ENCODE measurements around the gene PLB1. TPM values are rescaled to one million over a fixed set of nuclear protein-coding genes. Genes with fewer than 3 reads are reported as not detected.

PLB1 gene
- polyA plus RNA-seq, 1 donor = 3.2 TPM

DNA sequence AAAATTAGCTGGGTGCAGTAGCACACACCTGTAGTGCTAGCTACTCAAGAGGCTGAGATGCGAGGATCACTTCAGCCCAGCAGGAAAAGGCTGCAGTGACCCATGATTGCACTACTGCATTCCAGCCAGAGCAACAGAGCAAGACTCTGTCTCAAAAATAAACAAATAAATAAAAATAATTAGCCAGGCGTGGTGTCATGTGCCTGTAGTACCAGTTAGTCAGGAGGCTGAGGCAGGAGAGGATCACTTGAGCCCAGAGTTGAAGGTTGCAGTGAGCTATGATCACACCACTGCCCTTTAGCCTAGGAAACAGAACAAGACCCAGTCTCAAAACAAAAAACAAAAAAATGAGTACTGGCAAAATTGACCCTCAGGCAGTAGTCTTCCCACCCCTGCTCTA, 193.9 kb downstream of the PLB1 start:
- H3K4me3 ChIP-seq (ENCODE audit: low read length) = no peak overlapping the region
- H3K4me1 ChIP-seq (ENCODE audit: control insufficient read depth, insufficient read depth, low read length) = peaks cover 10% of the 10 kb centered on the region
- no peak for DNase-seq
- H3K9me3 ChIP-seq (ENCODE audit: control insufficient read depth, low read depth, low read length) = no peaks in the 10 kb centered on the region
- no CpG with 5 or more reads among the region's 2 CpGs for WGBS (ENCODE audit: insufficient coverage, low lambda C conversion rate)
- no peak overlapping the region for H3K27ac ChIP-seq (ENCODE audit: low read length)
- no peaks in the 10 kb centered on the region for H3K27me3 ChIP-seq (ENCODE audit: control insufficient read depth, insufficient read depth, low read length)
- no peaks in the 10 kb centered on the region for H3K36me3 ChIP-seq (ENCODE audit: control insufficient read depth, insufficient read depth, low read length)

DNA sequence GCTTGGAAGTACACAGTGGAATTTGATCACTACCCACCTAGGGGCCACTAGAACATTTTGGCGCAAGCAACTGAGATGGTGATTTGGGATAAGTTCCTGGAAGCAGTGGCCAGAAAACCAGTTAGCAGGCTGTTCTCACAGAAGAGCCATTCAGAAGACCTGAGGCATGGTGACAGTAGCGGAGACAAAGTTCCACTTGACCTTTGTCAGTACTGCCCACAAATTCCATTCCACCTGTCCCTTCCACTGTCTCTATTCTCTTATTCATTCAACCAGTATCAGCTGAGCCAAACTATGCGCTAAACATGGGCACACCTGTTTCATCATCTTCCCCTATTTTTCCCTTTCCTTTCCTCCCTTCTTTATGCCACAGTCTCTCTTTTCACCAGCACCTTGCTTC, 196.6 kb downstream of the PLB1 start:
- Histone ChIP-seq H3K4me3 (ENCODE audit: low read length) (no peak overlapping the region), H3K9me3 (ENCODE audit: control insufficient read depth, low read depth, low read length) (no peaks in the 10 kb centered on the region), H3K27ac (ENCODE audit: low read length) (no peak overlapping the region), H3K4me1 (ENCODE audit: control insufficient read depth, insufficient read depth, low read length) (peaks cover 10% of the 10 kb centered on the region), H3K36me3 (ENCODE audit: control insufficient read depth, insufficient read depth, low read length) (no peaks in the 10 kb centered on the region), H3K27me3 (ENCODE audit: control insufficient read depth, insufficient read depth, low read length) (no peaks in the 10 kb centered on the region)
- WGBS (ENCODE audit: insufficient coverage, low lambda C conversion rate) = 86% methylated on average over 1 of the region's 3 CpGs
- DNase-seq = no peak

DNA sequence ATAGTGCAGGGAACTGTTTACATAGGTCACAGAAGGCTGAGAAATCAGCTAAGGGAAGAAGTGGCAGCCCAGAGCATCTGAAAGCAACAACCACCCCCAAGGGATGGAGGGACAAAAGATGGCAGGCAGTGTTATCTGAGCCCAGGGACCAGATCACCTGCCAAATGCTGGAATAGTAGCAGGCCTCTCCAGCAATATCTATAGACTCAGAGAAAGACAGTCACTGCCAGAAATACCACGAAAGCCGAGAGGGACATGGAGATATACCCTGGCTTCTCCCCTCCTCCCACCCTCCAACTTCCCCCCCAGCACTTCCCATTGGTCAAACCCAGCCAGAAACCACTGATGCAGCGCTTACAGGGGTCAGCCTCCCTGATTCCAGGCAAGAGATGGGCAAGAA, 197.4 kb downstream of the PLB1 start:
- WGBS (ENCODE audit: insufficient coverage, low lambda C conversion rate) = no CpG with 5 or more reads among the region's 3 CpGs
- H3K4me3 ChIP-seq (ENCODE audit: low read length) = no peak overlapping the region
- no peaks in the 10 kb centered on the region for H3K27me3 ChIP-seq (ENCODE audit: control insufficient read depth, insufficient read depth, low read length)
- H3K36me3 ChIP-seq (ENCODE audit: control insufficient read depth, insufficient read depth, low read length) = no peaks in the 10 kb centered on the region
- H3K27ac ChIP-seq (ENCODE audit: low read length) = no peak overlapping the region
- H3K9me3 ChIP-seq (ENCODE audit: control insufficient read depth, low read depth, low read length) = no peaks in the 10 kb centered on the region
- peaks cover 10% of the 10 kb centered on the region for H3K4me1 ChIP-seq (ENCODE audit: control insufficient read depth, insufficient read depth, low read length)
- no peak for DNase-seq

Other genes with a start within 250 kb of the PLB1 start
- gene FOSL2, start 103.2 kb upstream of the PLB1 start, polyA plus RNA-seq = 57.5 TPM

All from large intestine (tissue), 3 donors.